Effector memory CD4-positive, alpha-beta T cell (primary cell): Measurements from ENCODE around the gene SGMS1.
"Not testable (repeated sequence)": the region's sequence is repeated elsewhere in the genome, so short reads cannot be mapped to it uniquely, and the experiment has no call there.

ENCODE experiments used
- DNase-seq, 3 donors: peaks; one replicate each; pipeline ENCODE4 v3.0.0-alpha.2; 2020
- H3K27ac ChIP-seq: 2 replicates; pipeline ENCODE4 v1.7.0; 2013; ENCODE audit warnings: mild to moderate bottlenecking, low read length, moderate library complexity; ENCODE audit not compliant: insufficient read depth, poor library complexity, severe bottlenecking
- H3K27me3 ChIP-seq: replicated peaks from 2 replicates; pipeline ENCODE4 v1.7.0; 2013; ENCODE audit warnings: mild to moderate bottlenecking, low read length; ENCODE audit not compliant: insufficient read depth, control insufficient read depth, poor library complexity, severe bottlenecking
- H3K36me3 ChIP-seq: 2 replicates; pipeline ENCODE4 v1.7.0; 2013; ENCODE audit warnings: mild to moderate bottlenecking, low read length, moderate library complexity; ENCODE audit not compliant: control insufficient read depth, insufficient read depth
- H3K4me1 ChIP-seq: 2 replicates; pipeline ENCODE4 v1.7.0; 2013; ENCODE audit warnings: low read length, mild to moderate bottlenecking; ENCODE audit not compliant: control insufficient read depth, insufficient read depth, poor library complexity, severe bottlenecking
- H3K4me3 ChIP-seq: 2 replicates; pipeline ENCODE4 v1.7.0; 2013; ENCODE audit warnings: low read length, low read depth, mild to moderate bottlenecking; ENCODE audit not compliant: insufficient read depth, poor library complexity, severe bottlenecking
- H3K9me3 ChIP-seq: 2 replicates; pipeline ENCODE4 v1.7.0; 2013; ENCODE audit warnings: mild to moderate bottlenecking, low read length, moderate library complexity; ENCODE audit not compliant: control insufficient read depth

Gene SGMS1

GRCh38 chr10:50658165-50658564, 34.4 kb upstream of the SGMS1 start:
- Histone ChIP-seq H3K27me3 (no peaks in the 10 kb centered on the region), H3K36me3 (no peaks in the 10 kb centered on the region), H3K4me3 (no peak overlapping the region), H3K9me3 (no peaks in the 10 kb centered on the region), H3K27ac (no peak overlapping the region), H3K4me1 (peaks cover 3% of the 10 kb centered on the region)
- no peak for DNase-seq

- DNase-seq = no peak
- Histone ChIP-seq H3K4me3 (no peak overlapping the region), H3K9me3 (no peaks in the 10 kb centered on the region), H3K27me3 (no peaks in the 10 kb centered on the region), H3K36me3 (no peaks in the 10 kb centered on the region), H3K4me1 (no peaks in the 10 kb centered on the region), H3K27ac (no peak overlapping the region)
These were observed 30.0 kb upstream of the SGMS1 start for GRCh38 chr10:50653758-50654157.

GRCh38 chr10:50653142-50653541, 29.4 kb upstream of the SGMS1 start:
- DNase-seq = no peak
- Histone ChIP-seq H3K27me3 (no peaks in the 10 kb centered on the region), H3K4me1 (no peaks in the 10 kb centered on the region), H3K4me3 (no peak overlapping the region), H3K36me3 (no peaks in the 10 kb centered on the region), H3K9me3 (no peaks in the 10 kb centered on the region), H3K27ac (no peak overlapping the region)

- Histone ChIP-seq H3K9me3 (no peaks in the 10 kb centered on the region), H3K27ac (no peak overlapping the region), H3K4me1 (no peaks in the 10 kb centered on the region), H3K27me3 (no peaks in the 10 kb centered on the region), H3K36me3 (no peaks in the 10 kb centered on the region), H3K4me3 (no peak overlapping the region)
- DNase-seq = no peak
These were observed 28.1 kb upstream of the SGMS1 start for GRCh38 chr10:50651808-50652207.

GRCh38 chr10:50650481-50650880, 26.7 kb upstream of the SGMS1 start:
- Histone ChIP-seq H3K9me3 (no peaks in the 10 kb centered on the region), H3K27me3 (no peaks in the 10 kb centered on the region), H3K4me3 (no peak overlapping the region), H3K36me3 (no peaks in the 10 kb centered on the region), H3K4me1 (no peaks in the 10 kb centered on the region), H3K27ac (no peak overlapping the region)
- no peak for DNase-seq

- Histone ChIP-seq H3K27ac (no peak overlapping the region), H3K9me3 (no peaks in the 10 kb centered on the region), H3K27me3 (no peaks in the 10 kb centered on the region), H3K4me1 (no peaks in the 10 kb centered on the region), H3K36me3 (no peaks in the 10 kb centered on the region), H3K4me3 (no peak overlapping the region)
- no peak for DNase-seq
These were observed 25.1 kb upstream of the SGMS1 start for GRCh38 chr10:50648935-50649227.

GRCh38 chr10:50648089-50648934, 24.6 kb upstream of the SGMS1 start:
- no peaks in the 10 kb centered on the region for H3K4me1 ChIP-seq

GRCh38 chr10:50647350-50647749, 23.6 kb upstream of the SGMS1 start:
- DNase-seq = not testable (repeated sequence)

More at GRCh38 chr10:50648089-50648934, 24.6 kb upstream of the SGMS1 start:
- Histone ChIP-seq H3K4me3 (no peak overlapping the region), H3K9me3 (no peaks in the 10 kb centered on the region), H3K27ac (no peak overlapping the region), H3K27me3 (no peaks in the 10 kb centered on the region), H3K36me3 (no peaks in the 10 kb centered on the region)
- no peak for DNase-seq

GRCh38 chr10:50645236-50645635, 21.5 kb upstream of the SGMS1 start:
- DNase-seq = no peak
- no peaks in the 10 kb centered on the region for H3K4me1 ChIP-seq
- no peaks in the 10 kb centered on the region for H3K9me3 ChIP-seq
- H3K27me3 ChIP-seq = no peaks in the 10 kb centered on the region
- H3K27ac ChIP-seq = no peak overlapping the region
- no peaks in the 10 kb centered on the region for H3K36me3 ChIP-seq
- no peak overlapping the region for H3K4me3 ChIP-seq

More at GRCh38 chr10:50647350-50647749, 23.6 kb upstream of the SGMS1 start:
- H3K27me3 ChIP-seq, H3K9me3 ChIP-seq, H3K36me3 ChIP-seq, H3K4me1 ChIP-seq, H3K27ac ChIP-seq, H3K4me3 ChIP-seq: not testable (repeated sequence)

GRCh38 chr10:50641626-50642025, 17.9 kb upstream of the SGMS1 start:
- no peak for DNase-seq
- Histone ChIP-seq H3K4me3 (no peak overlapping the region), H3K9me3 (no peaks in the 10 kb centered on the region)

More at GRCh38 chr10:50641626-50642025, 17.9 kb upstream of the SGMS1 start:
- no peaks in the 10 kb centered on the region for H3K36me3 ChIP-seq
- no peak overlapping the region for H3K27ac ChIP-seq
- H3K27me3 ChIP-seq = no peaks in the 10 kb centered on the region
- H3K4me1 ChIP-seq = peaks cover 5% of the 10 kb centered on the region
